Subcutaneous adipose tissue (tissue), 4 donors: Measurements from ENCODE around the gene RIPK1. TPM values are rescaled to one million over a fixed set of nuclear protein-coding genes. Genes with fewer than 3 reads are reported as not detected.

Source experiments
- small RNA-seq: library from RNA; depleted of rRNA; stranded (forward); fragments of <200 nt; gene quantifications from one replicate; pipeline ENCODE3, GENCODE V24; 2016
- total RNA-seq, 4 donors: library from RNA; depleted of rRNA; stranded (reverse); fragments of >200 nt; gene quantifications; one replicate each; pipeline ENCODE4 v1.1.0, GENCODE V29; 2016
- TF ChIP-seq, protein P1 (sequence below): fragments of 450-650 bp; IDR thresholded peaks from one replicate; pipeline ENCODE4 v1.5.1; 2016; ENCODE audit warnings: low read depth, mild to moderate bottlenecking, control low read depth, antibody characterized with exemption, moderate library complexity

RIPK1 gene
- total RNA-seq, 4 donors from 2014 or later = 25.2 to 33.9 (median 29.1) TPM

- TF ChIP-seq, protein P1, sequence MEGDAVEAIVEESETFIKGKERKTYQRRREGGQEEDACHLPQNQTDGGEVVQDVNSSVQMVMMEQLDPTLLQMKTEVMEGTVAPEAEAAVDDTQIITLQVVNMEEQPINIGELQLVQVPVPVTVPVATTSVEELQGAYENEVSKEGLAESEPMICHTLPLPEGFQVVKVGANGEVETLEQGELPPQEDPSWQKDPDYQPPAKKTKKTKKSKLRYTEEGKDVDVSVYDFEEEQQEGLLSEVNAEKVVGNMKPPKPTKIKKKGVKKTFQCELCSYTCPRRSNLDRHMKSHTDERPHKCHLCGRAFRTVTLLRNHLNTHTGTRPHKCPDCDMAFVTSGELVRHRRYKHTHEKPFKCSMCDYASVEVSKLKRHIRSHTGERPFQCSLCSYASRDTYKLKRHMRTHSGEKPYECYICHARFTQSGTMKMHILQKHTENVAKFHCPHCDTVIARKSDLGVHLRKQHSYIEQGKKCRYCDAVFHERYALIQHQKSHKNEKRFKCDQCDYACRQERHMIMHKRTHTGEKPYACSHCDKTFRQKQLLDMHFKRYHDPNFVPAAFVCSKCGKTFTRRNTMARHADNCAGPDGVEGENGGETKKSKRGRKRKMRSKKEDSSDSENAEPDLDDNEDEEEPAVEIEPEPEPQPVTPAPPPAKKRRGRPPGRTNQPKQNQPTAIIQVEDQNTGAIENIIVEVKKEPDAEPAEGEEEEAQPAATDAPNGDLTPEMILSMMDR = no peak
These were observed 94.9 kb downstream of the RIPK1 start for GRCh38 chr6:3163248-3163594.

DNA sequence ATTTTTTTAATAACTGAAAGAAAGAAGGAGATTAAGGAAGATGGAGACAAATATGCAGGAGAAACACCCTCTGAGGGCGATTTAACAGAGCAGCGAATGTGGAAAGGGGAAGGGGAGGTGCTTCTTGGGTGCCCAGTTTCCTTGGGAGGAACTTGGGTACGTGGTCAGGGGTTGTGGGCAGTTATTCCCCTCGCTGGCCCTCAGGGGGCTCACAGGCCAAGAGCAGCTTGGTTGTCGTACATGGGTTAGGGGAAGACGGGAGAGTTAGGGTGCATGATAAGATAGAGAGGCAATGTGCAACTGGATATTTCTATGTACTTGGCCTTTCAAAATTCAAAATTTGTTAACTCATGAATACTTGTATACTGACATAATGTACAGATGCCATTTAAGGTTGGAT lies 96.1 kb downstream of the RIPK1 start:
- TF ChIP-seq, protein P1 = no peak

Small RNAs within 50 kb of the gene (small RNA-seq; reads per million reads assigned to genes)
- gene AL133351.4 = not detected
- not detected for gene RNA5SP201

Other genes with a start within 250 kb of the RIPK1 start
- gene SERPINB1, start 226.6 kb upstream of the RIPK1 start, total RNA-seq = 10 to 100 TPM; 33.3 to 48.9 (median 42.1) TPM
- gene SERPINB9, start 165.2 kb upstream of the RIPK1 start, total RNA-seq = 1 to 10 TPM; 4.7 to 8.3 (median 5.8) TPM
- 100 to 1,000 TPM; 111 to 243 (median 166) TPM for gene SERPINB6, start 96.9 kb upstream of the RIPK1 start, total RNA-seq
- 10 to 100 TPM; 37.2 to 89.7 (median 43.3) TPM for gene NQO2, start 68.6 kb upstream of the RIPK1 start, total RNA-seq
- gene BPHL, start 50.2 kb downstream of the RIPK1 start, total RNA-seq = 10 to 100 TPM; 25.8 to 41.6 (median 30.0) TPM
- gene TUBB2A, start 89.0 kb downstream of the RIPK1 start, total RNA-seq = 10 to 100 TPM; 34.0 to 66.0 (median 51.3) TPM
- 1 to 10 TPM; 1.0 to 3.4 (median 2.5) TPM for gene TUBB2B, start 159.2 kb downstream of the RIPK1 start, total RNA-seq
- gene PSMG4, start 190.5 kb downstream of the RIPK1 start, total RNA-seq = 10 to 100 TPM; 13.9 to 30.0 (median 19.5) TPM